Smooth muscle cell of the brain vasculature (primary cell): ENCODE measurements around the gene VAMP1.
"Not testable (repeated sequence)": the region's sequence is repeated elsewhere in the genome, so short reads cannot be mapped to it uniquely, and the experiment has no call there.

Source experiments
- DNase-seq: peaks from one replicate; pipeline ENCODE4 v3.0.0-alpha.2; 2012; ENCODE audit warnings: low read depth, low spot score

The VAMP1 gene

DNA sequence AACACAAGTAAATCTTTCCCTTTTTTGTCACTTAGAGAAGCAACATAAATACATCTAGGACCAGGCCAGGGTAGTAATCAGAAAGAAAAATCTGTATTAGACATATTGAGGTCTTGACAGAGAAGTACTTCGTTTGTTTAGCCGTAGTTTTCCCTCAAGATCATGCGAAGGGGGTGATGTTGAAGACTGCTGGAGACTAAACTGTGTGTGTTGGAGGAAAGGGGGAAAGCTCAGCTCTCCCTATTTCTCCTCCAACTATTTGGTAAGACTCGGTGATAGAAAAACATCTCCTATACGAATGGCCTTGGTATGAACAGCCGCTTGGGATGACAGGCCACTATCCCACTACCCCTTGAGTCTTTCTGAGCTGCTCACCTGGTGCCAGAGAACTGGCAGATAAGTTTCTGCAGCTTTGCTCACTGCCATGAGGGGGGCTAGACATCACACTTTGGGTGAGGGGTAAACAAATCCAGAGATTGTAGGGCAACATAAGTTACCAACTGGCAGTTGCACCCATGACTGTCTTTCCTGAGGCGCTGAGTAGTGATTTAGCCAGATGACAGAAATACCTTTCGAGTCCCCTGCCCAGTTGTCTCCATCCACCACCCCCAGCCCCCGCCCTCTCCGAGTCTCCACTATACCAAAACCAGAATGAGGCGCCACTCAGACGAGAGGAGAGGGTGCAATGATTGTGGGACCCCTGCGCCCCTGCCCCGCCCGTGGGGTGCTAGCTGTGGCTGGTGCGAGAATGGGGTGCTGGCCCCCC lies 685 bp downstream of the VAMP1 start:
- no peak for DNase-seq

DNA sequence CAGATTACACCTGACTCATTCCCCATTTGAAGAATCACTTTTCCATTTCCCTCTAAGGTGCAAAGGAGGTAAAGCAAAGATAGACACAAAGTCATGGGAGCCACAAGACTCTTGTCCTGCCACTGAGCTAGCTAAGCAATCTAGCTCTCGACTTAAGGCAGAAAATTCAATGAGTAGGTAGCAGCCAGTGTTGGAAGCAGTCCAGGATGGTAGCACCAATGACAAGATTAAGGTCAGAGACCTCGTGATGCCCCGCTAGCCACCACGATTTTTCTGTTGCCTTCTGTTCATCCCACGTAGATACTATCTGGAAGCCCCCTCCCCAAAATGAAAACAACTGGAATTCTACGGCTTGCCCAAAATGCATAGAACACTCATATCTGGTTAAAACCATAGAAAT lies 1.4 kb downstream of the VAMP1 start:
- no peak for DNase-seq

DNA sequence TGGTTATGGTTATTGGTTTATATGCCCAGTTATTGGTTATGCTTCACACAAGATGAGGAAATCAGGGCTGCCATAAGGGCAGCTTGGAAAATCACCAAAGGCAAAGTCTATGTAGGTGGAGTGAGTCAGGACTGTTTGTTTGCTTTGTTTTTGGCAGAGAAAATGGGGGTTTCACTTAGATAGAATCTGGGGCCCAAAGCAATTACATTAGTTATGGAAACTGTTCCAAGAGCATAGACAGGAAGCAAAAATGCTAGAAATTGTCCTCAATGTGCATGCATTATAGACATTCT lies 2.2 kb downstream of the VAMP1 start:
- no peak for DNase-seq

DNA sequence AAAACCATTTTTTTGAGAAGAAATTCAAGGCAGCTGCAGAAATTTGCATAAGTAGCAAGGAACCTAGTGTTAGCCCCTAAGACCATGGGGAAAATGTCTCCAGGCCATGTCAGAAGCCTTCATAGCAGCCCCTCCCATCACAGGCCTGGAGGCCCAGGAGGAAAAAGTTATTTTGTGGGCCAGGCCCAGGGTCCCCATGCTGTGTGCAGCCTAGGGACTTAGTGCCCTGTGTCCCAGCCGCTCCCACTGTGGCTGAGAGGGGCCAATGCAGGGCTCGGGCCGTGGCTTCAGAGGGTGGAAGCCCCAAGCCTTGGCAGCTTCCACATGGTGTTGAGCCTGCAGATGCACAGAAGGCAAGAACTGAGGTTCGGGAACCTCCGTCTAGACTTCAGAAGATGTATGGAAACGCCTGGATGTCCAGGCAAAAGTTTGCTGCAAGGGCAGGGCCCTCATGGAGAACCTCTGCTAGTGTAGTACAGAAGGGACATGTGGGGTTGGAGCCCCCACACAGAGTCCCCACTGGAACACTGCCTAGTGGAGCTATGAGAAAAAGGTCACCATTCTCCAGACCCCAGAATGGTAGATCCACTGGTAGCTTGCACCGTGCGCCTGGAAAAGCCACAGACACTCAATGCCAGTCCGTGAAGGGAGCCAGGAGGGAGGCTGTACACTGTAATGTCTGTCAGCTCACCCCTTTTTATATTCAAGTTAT lies 2.8 kb downstream of the VAMP1 start:
- DNase-seq = not testable (repeated sequence)

DNA sequence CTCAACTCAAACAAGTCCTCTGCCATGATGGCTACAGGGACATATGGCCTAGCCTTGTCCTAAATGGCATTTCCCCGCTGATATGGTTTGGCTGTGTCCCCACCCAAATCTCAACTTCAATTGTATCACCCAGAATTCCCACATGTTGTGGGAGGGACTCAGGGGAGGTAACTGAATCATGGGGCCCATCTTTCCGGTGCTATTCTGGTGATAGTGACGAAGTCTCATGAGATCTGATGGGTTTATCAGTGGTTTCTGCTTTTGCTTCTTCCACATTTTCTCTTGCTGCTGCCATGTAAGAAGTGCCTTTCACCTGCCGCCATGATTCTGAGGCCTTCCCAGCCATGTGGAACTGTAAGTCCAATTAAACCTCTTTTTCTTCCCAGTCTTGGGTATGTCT lies 3.7 kb downstream of the VAMP1 start:
- not testable (repeated sequence) for DNase-seq

DNA sequence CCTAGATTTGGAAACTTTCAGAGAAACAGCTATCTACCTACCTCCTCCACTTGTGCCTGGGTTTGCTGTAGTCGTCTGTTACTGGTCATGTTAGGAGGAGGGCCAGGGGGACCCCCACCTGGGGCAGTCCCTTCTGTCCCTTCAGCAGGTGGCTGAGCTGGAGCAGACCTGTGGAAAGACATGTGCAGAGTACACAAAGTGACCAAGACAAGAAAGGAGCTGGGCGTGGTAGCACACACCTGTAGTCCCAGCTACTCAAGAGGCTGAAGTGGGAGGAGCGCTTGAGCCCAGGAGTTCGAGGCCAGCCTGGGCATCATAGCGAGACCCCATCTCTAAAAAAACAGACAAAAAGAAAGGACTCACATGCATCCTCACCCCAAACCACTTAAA lies 4.3 kb downstream of the VAMP1 start:
- no peak for DNase-seq

DNA sequence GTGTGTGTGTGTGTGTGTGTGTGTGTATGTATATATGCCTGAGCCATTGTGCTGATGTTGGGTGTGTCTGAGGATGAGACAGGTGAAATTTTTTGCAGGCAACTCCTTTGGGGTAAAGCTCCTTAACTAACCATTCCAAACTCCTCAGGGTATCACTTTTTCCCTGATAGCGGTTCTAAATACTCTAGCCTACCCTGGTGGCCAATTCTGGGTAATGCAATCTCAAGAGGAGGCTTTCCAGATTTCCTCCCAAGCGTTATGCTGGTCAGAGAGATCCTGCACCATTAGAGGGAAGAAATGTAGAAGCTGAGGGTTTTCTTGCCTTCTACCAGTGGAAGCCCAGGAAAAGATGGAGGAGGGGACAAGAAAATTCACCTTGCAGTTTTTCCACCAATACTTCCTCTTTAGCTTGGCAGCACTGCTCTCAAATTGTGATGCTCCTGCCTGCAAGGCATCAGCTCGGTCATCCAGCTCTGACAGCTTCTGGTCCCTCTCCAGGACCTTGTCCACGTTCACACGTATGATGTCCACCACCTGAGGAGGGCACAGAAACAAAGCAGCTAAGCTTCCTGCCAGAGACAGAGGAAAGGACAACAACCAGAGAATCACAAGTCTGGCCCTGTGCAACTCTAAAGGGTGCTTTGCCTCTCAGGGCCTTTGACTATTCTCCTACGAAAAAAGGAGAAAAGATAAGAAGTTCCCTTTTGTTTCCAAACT lies 4.9 kb downstream of the VAMP1 start:
- peak; percentile 47 for DNase-seq

DNA sequence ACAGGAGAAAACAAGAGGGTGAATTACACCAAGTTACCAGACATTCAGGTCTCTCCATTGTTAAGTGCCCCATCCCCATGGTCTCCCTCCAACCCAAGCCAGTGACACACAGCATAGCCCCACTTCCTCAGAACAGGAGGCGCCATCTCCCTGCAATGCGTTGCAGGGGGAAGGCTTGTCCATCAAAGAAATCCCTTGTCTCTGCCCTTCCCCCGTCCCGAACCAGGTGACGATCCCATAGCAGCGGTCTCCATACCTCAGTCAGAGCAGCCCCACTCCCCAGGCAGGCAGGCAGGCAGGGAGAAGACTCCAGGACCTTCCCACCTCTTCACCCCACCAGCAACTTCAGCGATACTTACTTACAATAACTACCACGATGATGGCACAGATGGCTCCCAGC lies 5.9 kb downstream of the VAMP1 start:
- DNase-seq = no peak

DNA sequence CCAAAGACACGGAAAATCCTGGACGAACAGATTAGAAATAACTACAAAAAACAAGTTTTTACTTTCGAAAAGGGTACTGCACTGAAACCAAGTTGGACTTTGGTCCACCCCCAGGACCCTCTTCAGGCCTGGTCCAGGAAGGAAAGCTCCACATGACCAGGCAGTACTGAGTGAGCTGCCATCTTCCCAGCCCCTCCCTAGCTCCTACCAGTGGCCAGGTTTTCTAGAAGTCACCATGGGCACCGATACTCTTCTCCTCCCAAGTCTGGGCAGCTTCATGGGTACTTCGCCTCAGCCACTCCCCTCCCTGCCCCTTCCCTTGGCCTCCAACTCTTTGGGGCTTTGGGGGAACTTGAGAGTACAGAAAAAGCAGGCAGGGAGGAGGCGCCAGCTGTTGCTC lies 6.6 kb downstream of the VAMP1 start:
- no peak for DNase-seq

DNA sequence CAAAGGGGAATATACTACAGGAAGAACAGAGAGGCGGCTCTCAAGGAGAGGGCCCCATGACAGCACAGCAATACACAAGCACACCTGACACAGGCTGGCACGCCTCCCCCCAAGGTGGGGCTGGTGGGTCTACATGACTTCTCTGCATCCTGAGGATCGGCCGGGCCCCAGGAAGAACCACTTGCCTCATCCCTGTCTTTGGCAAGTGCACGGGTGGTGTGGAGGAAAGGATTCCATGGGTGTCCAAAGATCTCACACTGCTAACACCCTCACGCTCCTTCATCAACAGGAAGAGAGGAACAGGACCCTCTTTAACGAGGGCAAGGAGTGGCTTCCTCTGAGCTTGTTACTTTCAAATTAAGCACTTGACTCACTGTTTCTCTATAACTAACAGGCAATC lies 7.3 kb downstream of the VAMP1 start:
- DNase-seq = no peak

DNA sequence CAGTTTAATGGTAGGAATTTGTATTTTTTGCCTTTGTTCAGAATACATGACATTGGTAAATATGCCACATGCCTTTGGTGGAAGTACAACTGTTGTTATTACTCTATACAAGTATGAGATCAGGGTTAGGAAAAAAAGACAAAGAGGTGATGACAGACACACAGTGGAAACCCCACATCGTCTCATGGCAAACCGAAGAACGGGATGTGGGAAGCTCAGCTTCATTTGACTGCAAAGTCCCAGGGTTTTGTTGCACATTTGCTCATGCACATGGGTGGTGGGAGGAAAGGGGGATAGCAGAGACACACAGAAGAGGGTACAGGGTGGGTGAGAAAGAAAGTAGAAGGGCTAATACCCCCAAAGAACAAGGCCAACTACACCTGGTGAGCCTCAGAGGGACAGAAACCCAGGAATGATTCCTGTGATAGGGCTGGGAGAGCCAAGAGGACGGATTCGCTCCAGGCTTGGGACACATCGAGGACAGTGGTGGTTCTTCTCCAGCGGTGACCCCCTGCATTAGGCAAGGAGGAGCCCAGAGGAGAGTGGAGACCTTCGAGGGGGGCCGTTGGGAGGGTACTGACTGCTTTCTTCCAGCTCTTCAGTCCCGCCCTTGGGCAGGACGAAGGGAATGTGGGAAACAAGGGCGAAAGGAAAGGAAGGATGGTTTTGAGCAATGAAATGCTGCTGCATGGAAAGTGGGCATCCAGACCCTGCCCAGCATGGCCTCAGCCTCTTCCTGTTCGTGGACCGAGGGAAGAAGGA lies 8.1 kb downstream of the VAMP1 start:
- no peak for DNase-seq

DNA sequence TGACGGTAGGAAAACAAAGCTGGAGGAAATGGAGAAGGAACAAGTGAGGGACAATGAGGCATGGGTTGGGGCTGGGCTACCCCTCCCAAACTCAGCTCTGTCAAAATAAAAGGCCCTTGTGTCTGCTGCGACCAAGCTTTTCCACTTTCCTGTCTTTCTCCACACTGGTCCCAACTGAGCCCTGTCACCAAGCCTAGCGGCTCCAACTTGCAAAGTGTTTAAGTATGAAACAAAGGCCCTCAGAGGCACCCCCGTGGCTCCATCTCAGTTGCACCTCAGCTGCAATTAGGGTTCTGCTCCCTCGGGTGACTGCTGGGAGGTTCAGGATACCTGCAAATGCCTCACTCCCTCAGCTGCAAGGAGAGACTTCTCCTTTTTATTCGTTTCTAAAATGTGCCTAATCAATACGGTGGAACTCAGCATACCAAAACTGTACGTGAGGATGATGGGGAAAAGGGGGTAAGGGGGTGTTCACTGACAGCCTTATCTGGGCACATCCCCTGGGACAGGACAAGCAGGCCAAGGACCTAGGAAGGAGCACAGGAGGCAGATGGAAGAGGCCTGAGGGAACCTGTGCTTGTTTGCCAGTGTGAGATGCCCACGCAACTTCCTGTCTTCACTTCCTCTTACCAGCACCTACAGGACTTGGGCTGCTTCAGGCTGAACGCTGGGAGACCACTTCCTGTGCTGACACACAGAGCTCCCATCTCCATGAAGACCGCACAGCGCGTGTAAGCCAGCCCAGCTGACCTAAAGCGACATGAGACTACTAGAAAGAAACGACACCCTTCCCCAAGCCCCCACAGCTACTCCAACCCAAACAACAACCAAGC lies 8.9 kb downstream of the VAMP1 start:
- DNase-seq = no peak

DNA sequence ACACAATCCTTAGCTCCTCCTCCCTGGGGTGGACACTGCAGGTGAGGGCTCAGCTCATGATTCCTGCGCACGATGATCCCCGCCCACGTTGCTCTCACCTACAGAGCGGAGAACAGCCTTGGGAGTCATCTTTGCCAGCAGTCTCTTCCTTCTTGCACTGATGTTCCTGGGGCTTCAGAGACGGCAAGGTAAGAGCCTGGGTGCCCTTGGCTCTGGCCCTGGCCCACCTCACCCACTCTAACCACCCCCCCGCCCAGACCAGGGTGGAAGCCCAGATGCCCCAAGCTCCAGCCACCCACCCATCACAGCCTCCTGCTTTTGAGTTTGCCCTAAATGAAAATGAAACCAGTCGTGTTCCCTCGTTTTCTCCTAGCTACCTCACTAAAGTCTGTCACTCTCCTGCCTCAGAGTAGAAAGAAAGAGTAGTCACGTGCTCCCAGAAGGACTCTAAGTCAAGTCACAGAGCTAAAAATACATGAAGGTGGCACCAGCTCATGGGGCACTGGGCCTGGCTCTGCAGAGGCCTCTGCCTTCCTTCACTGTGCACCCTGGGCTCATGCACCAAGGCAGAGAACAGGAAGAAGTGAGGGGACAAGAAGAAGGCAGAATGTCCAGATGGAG lies 9.6 kb downstream of the VAMP1 start:
- DNase-seq = no peak

DNA sequence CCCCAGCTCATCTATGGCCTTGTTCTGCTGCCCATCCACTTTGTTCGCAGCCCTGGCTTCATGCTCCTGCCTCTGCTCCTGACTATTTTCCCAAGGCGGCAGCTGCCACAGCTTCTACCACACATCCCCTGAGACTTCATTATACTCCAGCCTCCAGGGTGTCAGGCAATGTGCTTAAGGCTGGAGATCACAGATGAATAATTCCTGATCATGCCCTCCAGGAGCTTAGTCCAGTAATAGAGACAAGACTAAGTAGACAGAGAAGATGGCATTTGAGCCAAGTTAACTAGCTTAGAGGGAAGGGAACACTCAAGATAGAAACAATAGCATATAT lies 11.5 kb downstream of the VAMP1 start:
- DNase-seq = no peak

DNA sequence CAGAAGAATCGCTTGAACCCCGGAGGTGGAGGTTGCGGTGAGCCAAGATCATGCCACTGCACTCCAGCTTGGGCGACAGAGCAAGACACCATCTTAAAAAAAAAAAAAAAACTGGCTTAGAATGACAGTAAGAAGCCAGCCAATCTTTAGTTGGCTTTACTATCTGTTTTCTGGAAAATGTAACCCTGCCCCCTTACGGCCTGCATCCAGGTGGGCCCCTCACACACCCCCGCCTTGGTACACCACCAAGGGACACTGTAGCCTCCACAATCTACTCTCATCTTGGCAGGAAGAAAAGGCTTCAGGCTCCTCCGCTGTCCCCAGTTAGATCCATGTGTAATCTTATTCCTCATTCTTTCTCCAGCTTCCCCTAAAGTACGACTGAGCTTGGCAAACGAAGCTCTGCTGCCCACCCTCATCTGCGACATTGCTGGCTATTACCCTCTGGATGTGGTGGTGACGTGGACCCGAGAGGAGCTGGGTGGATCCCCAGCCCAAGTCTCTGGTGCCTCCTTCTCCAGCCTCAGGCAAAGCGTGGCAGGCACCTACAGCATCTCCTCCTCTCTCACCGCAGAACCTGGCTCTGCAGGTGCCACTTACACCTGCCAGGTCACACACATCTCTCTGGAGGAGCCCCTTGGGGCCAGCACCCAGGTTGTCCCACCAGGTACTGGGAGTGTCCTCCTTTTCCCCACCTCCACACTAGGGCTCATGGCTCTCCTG lies 12.0 kb downstream of the VAMP1 start:
- DNase-seq = no peak

DNA sequence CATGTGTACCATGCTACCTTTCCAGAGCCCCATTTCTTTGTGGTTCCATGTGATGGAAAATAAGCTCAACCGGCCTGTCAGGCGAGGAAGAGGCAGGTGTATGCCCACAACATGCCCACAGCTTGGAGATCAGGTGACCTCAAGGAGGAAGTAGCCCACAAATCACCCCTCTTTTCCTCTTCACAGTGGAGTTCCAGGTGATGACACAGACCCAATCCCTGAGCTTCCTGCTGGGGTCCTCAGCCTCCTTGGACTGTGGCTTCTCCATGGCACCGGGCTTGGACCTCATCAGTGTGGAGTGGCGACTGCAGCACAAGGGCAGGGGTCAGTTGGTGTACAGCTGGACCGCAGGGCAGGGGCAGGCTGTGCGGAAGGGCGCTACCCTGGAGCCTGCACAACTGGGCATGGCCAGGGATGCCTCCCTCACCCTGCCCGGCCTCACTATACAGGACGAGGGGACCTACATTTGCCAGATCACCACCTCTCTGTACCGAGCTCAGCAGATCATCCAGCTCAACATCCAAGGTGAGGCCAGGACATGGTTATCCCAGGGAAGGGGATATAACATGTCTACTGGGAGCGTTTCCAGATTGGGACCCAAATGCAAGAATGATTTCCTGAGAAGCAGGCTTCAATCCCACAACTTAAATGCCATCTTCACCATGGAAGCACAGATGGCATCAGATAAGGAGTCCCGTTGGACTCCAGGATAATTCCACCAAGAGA lies 13.1 kb downstream of the VAMP1 start:
- no peak for DNase-seq

DNA sequence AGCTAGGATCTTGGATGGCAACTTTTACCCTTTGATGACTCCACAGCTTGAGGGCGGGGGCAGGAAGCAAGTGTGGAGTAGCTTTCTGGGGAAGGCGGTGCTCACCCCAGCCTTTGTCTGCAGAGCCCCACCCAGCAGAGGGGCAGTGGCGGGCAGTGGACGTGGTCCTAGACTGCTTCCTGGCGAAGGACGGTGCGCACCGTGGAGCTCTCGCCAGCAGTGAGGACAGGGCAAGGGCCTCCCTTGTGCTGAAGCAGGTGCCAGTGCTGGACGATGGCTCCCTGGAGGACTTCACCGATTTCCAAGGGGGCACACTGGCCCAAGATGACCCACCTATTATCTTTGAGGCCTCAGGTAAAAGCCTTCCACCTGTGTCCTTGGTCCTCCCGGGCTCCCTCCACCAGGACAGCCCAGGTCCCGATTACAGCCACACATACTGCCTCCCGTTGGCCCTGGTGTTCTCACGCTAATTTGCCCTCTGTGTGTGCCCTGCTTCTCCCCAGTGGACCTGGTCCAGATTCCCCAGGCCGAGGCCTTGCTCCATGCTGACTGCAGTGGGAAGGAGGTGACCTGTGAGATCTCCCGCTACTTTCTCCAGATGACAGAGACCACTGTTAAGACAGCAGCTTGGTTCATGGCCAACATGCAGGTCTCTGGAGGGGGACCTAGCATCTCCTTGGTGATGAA lies 17.4 kb downstream of the VAMP1 start:
- no peak for DNase-seq

DNA sequence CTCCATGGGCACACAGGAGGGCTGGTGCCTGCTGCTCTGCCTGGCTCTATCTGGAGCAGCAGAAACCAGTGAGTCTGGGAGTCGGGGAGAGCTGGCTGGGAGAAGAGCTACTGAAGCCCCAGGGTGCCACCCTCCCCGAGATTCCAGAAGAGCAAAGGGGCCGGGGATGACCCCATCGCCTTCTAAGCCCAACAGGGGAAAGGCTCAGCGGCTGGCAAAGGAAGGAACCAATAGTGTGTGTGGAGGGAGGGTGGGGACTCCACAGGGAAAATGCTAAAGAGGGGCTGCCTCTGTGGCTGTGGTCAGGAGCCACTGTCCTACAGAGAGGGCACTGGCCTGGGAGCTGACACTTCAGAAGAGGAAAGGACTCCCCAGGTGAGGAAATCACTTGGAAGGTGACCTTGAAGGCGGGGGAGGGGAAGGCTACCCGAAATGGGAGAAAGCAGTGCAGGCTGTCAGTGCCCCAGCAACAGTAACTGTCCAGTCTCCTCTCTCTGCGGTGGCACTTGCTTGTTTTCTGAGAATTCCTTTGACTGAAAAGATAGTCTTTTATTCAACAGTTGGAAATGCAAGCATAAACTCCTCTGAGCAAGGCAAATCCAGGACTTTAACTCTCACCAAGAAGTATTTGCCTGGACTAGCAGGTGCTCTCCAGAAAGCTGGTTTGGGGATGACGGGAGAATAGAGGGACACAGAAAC lies 18.1 kb downstream of the VAMP1 start:
- no peak for DNase-seq
